GM21786 (cell line): ENCODE measurements around the gene DNAL1.
"Not testable (repeated sequence)": the region's sequence is repeated elsewhere in the genome, so short reads cannot be mapped to it uniquely, and the experiment has no call there.

Experiments
- ATAC-seq: cut with Tn5 transposase; IDR thresholded peaks from one replicate; pipeline ENCODE4 v1.9.1; 2021; ENCODE audit not compliant: unreplicated experiment

DNAL1 gene, protein sequence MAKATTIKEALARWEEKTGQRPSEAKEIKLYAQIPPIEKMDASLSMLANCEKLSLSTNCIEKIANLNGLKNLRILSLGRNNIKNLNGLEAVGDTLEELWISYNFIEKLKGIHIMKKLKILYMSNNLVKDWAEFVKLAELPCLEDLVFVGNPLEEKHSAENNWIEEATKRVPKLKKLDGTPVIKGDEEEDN

DNA sequence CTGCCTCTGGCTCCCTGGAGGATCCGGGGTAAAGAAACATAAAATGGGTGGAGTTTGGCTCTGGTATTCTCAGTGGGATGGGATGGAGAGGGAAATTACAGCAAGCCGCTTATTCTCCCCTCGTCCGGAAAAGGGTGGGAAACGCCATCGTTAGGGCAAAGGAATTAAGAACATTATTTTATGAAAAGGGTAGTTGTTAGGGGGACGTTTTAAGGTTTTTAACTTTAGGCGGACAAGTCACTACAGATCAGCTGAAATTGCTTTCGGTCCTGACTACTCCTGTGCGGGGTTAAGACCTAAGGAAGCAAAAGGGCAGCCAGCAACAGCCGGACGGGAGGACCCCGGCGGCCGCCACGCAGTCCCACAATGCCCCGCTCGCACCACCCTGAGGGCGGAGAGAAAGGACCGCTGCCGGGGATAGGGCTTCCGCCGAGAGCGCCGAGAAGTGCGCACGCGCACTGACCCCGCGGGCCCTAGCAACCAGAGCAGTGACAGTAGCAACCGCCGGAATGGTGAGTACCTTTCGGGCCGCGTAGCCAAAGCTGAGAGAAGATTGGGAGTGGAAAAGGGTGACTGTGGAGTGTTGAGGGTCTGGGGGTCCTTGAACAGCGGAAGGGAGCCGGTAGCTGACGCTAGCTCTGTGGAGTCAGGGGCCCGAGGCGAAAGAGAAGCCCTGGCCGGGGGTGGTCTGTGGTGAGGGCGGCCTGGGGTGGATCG lies at the start of gene DNAL1:
Gene DNAL1 (plus strand): TSS at position 456 of the 717 bp plus-strand sequence. CDS start 54 bp downstream, at position 510.
- peak; percentile 95 for ATAC-seq

DNA sequence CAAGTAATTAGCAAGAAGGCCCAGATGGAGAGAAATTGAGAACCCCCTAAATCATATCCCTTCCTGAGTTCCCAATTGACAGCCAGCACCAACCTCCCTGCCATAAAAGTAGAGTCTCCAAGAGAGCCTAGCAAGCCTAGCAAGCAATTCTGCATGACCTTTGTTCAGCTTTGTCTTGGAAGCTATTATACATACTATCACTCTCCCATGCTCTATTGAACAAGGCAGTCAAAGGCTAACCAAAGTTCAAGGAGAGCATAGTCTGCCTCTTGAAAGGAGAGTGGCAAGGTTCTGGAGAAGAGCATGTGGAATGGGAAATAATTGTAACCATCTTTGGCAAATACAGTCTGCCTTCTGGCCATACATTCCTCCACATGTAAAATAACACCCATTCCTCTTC lies 45.3 kb upstream of the DNAL1 start:
- ATAC-seq = no peak

DNA sequence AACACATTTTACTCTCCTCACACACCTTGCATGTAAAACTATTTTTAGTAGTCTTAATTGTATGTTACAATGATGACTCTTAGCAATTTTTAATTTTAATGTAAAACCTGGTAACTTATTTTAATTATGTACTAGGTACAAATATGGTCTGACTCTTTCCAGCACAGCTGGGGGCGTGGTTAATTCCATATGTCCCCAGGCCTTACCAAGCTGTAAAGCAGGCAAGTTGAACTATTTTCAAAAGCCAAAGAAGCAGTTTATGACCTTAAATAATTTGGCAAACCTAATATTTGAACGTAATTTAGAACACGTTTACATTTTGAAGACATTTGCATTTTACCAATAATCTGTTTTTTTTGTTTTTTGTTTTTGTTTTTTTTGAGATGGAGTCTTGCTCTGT lies 41.8 kb upstream of the DNAL1 start:
- ATAC-seq = no peak

DNA sequence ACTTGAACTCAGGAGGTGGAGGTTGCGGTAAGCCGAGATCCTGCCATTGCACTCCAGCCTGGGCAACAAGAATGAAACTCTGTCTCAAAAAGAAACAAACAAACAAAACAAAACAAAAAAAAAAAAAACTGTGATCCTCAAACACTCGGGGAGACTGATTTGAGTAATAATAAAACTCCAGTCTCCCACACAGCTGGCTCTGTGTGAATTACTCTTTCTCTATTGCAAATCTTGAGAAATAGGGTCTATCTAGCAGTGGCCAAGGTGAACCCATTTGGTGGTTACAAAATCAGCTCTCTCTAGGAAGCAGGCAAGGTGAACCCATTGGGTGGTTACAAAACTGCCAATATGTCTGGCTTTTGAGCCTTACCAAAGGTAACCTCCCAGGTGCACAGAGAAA lies 38.5 kb upstream of the DNAL1 start:
- no peak for ATAC-seq

DNA sequence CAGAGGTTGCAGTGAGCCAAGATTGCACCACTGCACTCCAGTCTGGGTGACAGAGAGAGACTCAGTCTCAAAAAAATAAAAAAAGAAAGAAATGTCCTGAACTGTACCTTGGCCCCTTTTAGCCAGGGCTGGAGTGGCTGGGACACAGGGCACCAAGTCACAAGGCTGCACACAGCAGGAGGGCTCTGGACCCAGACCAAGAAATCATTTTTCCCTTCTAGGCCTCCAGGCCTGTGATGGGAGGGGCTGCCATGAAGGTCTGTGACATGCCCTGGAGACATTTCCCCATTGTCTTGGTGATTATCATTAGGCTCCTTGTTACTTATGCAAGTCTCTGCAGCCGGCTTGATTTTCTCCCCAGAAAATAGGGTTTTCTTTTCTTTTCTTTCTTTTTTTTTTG lies 37.5 kb upstream of the DNAL1 start:
- ATAC-seq = no peak

DNA sequence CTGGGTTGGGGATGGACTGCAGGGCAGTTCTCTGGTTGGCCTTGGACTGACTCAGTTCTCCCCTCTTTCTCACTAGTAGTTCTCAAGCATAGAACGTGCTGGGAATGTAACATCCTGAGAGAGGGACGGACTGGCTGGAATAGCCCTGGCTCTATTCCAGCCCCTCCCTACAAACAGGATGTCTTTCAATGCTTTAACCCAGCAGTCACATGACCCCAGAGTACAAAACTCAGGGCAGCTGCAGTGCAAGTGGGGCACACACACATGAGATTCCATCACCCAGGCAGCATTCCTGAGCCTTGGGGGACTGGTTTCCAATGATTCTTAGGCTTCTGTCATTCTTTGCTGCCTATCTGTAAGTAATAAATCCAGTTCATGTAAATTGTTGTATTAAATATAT lies 34.1 kb upstream of the DNAL1 start:
- no peak for ATAC-seq

DNA sequence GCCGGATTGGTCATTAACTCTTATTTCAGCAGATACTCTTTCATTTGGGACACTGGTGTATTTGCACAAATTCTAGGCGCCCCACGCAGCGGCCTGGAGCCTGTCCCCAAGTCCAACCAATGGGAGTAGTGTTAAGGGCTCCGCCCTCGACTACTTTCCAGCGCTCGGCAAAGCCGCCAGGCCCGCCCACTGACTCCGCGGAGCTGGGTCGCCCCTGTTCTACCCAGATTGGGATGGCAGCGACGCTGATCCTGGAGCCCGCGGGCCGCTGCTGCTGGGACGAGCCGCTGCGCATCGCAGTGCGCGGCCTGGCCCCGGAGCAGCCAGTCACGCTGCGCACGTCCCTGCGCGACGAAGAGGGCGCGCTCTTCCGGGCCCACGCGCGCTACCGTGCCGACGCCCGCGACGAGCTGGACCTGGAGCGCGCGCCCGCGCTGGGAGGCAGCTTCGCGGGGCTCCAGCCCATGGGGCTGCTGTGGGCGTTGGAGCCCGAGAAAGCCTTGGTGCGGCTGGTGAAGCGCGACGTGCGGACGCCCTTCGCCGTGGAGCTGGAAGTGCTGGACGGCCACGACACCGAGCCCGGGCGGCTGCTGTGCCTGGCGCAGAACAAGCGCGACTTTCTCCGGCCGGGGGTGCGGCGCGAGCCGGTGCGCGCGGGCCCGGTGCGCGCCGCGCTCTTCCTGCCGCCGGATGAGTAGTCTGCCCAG lies 32.3 kb upstream of the DNAL1 start, which contains the start of gene ACOT6:
Gene ACOT6 (plus strand): TSS at position 179 of the 707 bp plus-strand sequence. CDS start 55 bp downstream, at position 234.
- ATAC-seq = peak; percentile 79

DNA sequence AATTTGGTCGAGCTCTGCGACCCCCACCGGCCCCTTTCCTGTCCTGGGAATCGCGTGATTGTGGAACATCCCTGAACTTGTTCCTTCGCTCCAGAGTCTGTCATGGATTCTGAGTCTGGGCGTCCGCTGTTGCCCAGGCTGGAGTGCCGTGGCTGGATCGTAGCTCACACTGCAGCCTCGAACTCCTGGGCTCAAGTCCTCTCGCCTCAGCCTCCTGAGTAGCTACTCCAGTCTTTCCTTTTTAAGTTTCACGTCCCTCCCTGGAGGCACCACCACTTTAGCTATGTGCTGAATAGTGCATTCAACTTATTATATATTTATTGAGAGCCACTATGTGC lies 31.8 kb upstream of the DNAL1 start:
- ATAC-seq = no peak

DNA sequence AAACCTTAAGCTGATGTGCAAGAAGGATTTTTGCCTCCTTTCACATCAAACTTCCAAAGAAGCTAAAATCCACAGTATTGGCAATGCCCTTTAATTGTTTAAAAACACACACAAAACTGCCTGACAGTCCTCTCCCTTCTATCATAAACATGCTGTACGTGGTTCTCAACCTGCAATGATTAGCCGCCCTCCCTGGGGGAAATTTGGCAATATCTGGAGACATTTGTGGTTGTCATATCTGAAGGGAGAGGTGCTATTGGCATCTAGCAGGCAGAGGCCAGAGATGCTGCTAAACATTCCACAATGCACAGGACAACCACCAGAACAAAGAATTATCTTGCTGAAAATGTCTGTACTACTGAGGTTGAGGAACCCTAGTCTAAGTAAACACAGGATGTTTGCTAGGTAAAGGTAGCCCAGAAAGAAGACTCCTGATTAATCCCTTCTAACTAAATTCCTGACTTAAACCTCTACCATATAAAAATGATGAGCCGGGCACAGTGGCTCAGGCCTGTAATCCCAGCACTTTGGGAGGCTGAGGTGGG lies 31.3 kb upstream of the DNAL1 start:
- ATAC-seq = no peak

DNA sequence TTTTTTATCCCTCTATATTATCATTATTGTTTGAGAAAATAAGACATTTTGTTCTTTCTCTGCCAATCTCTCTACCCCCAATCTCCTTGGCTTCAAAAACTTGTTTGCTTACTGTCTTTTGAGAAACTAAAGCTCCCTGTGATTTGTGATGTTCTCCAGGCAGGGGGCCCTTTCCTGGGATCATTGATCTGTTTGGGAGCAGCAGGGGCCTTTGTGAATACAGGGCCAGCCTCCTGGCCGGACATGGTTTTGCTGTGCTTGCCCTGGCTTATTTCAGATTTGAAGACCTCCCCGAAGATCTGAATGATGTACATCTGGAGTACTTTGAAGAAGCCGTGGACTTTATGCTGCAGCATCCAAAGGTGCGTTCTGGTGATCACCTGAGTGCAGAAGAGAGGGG lies 28.0 kb upstream of the DNAL1 start:
- no peak for ATAC-seq

DNA sequence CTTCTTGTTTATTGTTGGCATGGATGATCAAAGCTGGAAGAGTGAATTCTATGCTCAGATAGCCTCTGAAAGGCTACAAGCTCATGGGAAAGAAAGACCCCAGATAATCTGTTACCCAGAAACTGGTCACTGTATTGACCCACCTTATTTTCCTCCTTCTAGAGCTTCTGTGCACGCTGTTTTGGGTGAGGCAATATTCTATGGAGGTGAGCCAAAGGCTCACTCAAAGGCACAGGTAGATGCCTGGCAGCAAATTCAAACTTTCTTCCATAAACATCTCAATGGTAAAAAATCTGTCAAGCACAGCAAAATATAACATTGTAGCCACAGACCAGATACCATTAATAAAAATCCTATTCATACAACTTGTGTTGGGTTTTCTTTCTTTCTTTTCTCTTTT lies 25.3 kb upstream of the DNAL1 start:
- ATAC-seq = no peak

DNA sequence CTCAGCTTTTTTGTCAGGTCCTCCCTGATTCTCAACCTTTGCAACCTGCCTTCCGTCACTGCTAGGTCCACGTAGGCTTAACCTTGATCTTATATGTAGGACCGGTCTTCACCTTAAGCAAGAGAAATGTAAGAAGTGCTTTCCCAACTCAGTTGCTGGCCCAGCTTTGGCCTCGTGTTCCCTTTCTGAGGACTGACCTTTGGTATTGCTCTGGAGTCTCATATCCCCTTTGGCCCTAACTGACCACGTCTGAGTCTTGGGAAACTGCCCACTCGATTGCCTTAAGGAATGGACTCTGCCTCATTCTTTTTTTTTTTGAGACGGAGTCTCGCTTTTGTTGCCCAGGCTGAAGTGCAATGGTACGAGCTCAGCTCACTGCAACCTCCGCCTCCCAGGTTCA lies 24.5 kb upstream of the DNAL1 start:
- no peak for ATAC-seq

DNA sequence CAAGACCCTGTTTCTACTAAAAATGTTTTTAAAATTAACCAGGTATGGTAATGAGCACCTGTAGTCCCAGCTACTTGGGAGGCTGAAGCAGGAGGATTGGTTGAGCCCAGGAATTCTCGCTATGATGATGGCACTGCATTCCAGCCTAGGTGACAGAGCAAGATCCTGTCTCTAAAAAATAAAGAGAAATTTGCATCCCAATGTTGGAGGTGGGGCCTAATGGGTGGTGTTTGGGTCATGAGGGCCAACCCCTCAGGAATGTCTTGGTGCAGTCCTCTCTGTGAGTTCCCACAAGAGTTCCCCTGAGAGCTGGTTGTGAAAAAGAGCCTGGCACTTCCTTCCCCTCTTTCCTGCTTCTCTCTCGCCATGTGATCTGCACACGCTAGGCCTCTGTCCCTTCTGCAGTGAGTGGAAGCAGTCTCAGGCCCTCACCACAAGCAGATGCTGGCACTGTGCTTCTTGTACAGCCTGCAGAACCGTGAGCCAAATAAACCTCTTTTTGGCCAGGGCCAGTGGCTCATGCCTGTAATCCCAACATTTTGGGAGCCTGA lies 21.2 kb upstream of the DNAL1 start:
- no peak for ATAC-seq

DNA sequence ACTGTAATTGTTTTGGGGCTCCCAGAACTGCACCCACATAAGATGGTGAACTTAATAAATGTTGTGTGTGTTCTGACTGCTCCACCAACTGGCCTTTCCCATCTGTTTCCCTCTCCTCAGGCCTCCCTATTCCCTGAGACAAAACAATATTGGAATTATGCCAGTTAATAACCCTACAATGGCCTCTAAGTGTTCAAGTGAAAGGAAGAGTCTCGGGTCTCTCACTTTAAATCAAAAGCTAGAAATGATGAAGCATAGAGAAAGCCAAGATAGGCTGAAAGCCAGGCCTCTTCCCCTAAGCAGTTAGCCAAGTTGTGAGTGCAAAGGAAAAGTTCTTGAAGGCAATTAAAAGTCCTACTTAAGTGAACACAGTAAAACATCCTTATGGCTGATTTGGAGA lies 19.1 kb upstream of the DNAL1 start:
- no peak for ATAC-seq

DNA sequence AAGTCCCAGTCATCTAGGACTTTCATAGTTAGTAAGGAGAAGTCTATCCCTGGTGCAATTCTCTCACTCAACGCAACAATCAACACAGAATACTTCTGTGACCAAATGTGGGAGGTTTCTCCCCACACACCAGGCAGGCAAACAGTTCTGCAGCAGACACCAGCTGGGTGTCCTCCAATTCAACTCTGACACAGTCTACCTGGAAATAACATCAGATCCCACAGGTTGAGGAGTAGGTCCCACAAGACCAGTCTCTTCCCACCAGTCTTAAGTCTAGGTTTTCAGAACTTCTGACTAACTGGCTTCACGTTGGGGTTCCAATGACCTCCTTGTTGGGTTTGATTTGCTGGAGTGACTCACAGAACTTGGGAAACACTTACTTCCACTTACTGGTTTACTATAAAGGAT lies 17.6 kb upstream of the DNAL1 start:
- ATAC-seq = no peak

DNA sequence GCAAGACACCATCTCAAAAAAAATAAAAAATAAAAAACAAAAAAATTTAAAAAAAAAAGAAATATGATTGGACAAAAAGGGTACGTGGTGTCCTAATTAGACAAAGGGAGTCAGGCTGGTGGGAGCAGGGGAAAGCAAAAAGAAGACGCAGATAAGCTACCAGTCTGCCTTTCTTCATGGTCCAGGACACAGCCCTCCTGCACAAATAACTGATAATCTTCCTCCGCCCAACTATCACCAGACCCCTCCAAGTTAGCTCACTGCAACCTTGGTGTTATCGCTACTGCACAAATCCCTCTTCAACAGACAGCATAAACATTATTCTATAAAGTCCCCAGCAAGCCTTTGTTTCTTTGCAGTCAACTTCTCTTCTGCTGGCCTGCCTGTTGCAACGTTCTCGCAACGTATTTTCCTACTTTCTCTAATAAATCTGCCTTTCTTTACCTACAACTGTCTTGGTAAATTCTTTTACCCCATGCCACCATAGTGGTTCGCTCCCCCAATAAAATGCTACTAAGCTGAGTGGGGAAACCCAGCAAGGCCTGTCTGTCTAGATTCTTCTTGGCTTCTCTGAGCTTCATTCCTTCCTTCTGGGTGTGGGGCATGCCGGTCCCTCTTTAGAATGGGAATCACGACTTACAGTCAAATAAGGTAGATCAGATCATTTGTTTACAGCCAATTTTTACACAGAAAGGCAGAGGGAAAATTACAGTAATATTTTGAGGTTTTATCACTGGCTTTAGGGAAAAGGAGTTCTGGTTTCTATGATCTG lies 14.6 kb upstream of the DNAL1 start:
- no peak for ATAC-seq

DNA sequence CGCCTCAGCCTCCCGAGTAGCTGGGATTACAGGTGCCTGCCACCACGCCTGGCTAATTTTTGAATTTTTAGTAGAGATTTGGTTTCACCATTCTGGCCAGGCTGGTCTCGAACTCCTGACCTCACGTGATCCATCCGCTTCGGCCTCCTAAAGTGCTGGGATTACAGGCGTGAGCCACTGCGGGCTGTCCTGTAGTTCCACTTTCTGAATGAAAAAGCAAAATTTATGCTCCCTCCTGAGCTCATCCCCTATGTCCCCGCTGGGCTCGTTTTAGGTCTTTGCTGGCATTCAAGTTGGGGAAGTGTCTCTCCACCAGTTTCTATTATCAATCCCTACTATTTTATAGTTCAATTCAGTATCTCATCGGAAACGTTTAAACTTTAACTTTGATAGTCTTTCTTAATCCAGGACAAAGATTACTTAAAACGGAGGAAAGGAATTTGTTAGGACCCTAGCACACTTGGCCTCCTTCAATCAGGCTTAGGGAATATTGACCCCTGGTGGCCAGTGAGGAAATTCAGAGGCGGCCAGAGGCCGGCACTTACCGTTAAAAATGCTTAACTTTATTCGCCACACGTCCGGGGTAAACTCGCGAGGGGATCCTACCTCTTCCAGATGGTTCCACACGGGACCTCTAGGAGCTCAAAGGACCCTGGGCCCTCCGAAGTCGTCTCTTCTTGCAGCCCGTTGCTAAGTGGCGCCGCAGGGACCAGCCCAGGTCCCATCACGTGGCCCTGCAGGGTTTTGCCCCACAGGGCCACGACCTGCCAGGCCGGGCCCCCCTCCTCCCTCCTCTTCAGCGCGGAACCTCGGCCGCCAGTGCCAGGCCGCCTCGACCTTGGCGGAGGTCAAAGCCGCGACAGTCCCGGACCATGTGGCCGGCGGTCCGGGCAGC lies 11.4 kb upstream of the DNAL1 start:
- ATAC-seq = peak; percentile 50

DNA sequence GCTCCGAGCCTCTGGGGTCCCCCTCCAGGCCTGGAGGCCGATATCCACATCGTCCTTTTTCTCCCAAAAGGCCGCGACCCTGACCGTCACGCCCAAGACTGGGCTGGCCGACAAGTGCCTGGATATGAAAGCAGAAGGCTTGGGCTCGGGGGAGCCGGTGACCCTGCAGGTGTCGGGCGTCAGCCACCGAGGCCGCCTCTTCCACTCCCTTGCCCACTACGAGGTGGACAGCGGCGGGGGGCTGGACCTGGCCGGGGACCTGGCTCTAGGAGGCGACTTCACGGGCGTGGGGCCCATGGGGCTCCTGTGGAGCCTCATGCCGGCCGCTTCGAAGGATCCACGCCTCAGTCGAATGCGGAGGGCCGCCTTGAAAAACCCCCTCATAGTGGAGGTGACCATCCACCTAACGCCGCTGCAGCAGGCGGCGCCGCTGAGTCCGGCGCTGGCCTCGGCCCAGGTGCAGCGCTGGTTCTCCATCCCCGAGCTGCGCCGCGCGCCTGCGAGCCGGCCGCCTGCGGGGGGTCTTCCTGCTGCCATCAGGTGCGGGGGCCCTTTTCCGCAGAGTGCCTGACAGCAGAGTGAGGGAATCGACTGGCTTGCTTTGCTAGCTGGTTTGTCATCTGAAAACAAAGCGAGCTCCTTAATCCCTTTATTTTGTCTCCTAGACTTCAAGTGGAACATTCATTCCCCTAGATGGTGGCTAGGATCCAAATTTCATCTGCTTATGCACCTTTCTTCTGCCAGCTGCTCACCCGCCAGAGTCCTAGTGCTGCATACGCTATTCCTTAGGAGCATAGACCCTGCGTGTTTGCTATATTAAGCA lies 10.6 kb upstream of the DNAL1 start:
- ATAC-seq = peak; percentile 12

DNA sequence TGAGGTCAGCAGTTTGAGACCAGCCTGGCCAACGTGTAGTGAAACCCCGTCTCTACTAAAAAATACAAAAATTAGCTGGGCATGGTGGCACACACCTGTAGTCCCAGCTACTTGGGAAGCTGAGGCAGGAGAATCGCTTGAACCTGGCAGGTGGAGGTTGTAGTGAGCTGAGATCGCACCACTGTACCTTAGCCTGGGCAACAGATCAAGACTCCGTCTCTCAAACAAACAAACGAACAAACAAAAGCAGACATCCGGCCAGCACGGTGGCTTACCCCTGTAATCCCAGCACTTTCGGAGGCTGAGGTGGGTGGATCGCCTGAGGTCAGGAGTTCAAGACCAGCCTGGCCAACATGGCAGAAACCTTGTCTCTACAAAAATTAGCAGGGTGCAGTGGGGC lies 8.4 kb upstream of the DNAL1 start:
- not testable (repeated sequence) for ATAC-seq
